SU-DHL-6 (cell line): Measurements from ENCODE around the gene GIPC1.

Experiments
- H2AFZ ChIP-seq: fragments of 200-600 bp; sonication (generic); 2 replicates; pipeline ENCODE4 v1.6.1; 2014; ENCODE audit warnings: low read depth, mild to moderate bottlenecking, moderate library complexity, mixed read lengths, antibody characterized with exemption, low read length; ENCODE audit not compliant: severe bottlenecking
- H3F3A ChIP-seq: fragments of 200-600 bp; shearing (Covaris generic); 2 replicates; pipeline ENCODE4 v1.6.0; 2016; ENCODE audit warnings: antibody characterized with exemption, mild to moderate bottlenecking; ENCODE audit not compliant: insufficient read depth
- H3K27ac ChIP-seq: fragments of 200-600 bp; sonication (generic); 2 replicates; pipeline ENCODE4 v1.5.1; 2016; ENCODE audit warnings: low read depth, mild to moderate bottlenecking, low read length, moderate library complexity, mixed read lengths
- H3K27me3 ChIP-seq: fragments of 200-600 bp; sonication (generic), shearing (Covaris generic); 2 replicates; pipeline ENCODE4 v1.6.0; 2014; ENCODE audit warnings: mild to moderate bottlenecking, low read length
- H3K36me3 ChIP-seq: fragments of 200-600 bp; sonication (generic); 2 replicates; pipeline ENCODE4 v1.6.1; 2014; ENCODE audit warnings: mild to moderate bottlenecking, low read length, mixed read lengths
- H3K4me2 ChIP-seq: fragments of 300-600, 200-600 bp; shearing (Covaris generic), sonication (generic); 2 replicates; pipeline ENCODE4 v1.6.0; 2014; ENCODE audit warnings: low read length, low read depth, mild to moderate bottlenecking; ENCODE audit not compliant: poor library complexity, severe bottlenecking
- H3K4me3 ChIP-seq: fragments of 200-600 bp; sonication (generic); 2 replicates; pipeline ENCODE4 v1.5.1; 2014; ENCODE audit warnings: antibody characterized with exemption, low read length, mild to moderate bottlenecking, mixed read lengths; ENCODE audit not compliant: insufficient read depth, poor library complexity, severe bottlenecking
- H3K79me2 ChIP-seq: fragments of 200-600 bp; sonication (generic); 2 replicates; pipeline ENCODE4 v1.6.1; 2014; ENCODE audit warnings: mild to moderate bottlenecking, low read length, moderate library complexity; ENCODE audit not compliant: insufficient read depth
- H3K9ac ChIP-seq: fragments of 200-600 bp; sonication (generic); 2 replicates; pipeline ENCODE4 v1.7.0; 2014; ENCODE audit warnings: mild to moderate bottlenecking, low read length
- H3K9me2 ChIP-seq: fragments of 200-600 bp; sonication (generic); replicated peaks from 2 replicates; pipeline ENCODE4 v1.6.1; 2014; ENCODE audit warnings: low read length; ENCODE audit not compliant: insufficient read depth
- H3K9me3 ChIP-seq: fragments of 200-600 bp; sonication (generic); 2 replicates; pipeline ENCODE4 v1.6.1; 2014; ENCODE audit warnings: low read length, mixed read lengths; ENCODE audit not compliant: insufficient read depth
- H4K20me1 ChIP-seq: fragments of 200-600 bp; sonication (generic); 2 replicates; pipeline ENCODE4 v1.6.1; 2014; ENCODE audit warnings: low read depth, mild to moderate bottlenecking, antibody characterized with exemption, low read length, moderate library complexity, mixed read lengths
- CTCF ChIP-seq: fragments of 200-600 bp; sonication (generic); IDR thresholded peaks from one replicate; pipeline ENCODE4 v1.5.1; 2017; ENCODE audit warnings: antibody characterized with exemption, mild to moderate bottlenecking, low read length, moderate library complexity; ENCODE audit not compliant: insufficient read depth, poor library complexity, severe bottlenecking
- EZH2phosphoT487 ChIP-seq: fragments of 200-600 bp; sonication (generic), shearing (Covaris generic); conservative IDR thresholded peaks from 2 replicates; pipeline ENCODE4 v1.6.1; 2018; ENCODE audit warnings: mild to moderate bottlenecking, antibody characterized with exemption, low read length, moderate library complexity, mixed read lengths

GIPC1 gene

GRCh38 chr19:14526423-14526822, 30.5 kb upstream of the GIPC1 start:
- Histone ChIP-seq H3K9me3 (no peaks in the 10 kb centered on the region), H3K27me3 (no peaks in the 10 kb centered on the region), H3K4me2 (no peak overlapping the region), H3K36me3 (no peaks in the 10 kb centered on the region), H3K9me2 (no peaks in the 10 kb centered on the region), H3K4me3 (no peak overlapping the region), H3F3A (peaks cover 5% of the 10 kb centered on the region; the same call in 1 of the 2 replicates), H3K27ac (no peak overlapping the region), H3K79me2 (peaks cover 18% of the 10 kb centered on the region), H4K20me1 (no peaks in the 10 kb centered on the region), H3K9ac (no peak overlapping the region), H2AFZ (no peak overlapping the region)
- TF ChIP-seq CTCF (no peak), EZH2phosphoT487 (no peak)

GRCh38 chr19:14525729-14526128, 29.8 kb upstream of the GIPC1 start:
- no peak overlapping the region for H2AFZ ChIP-seq
- H3K79me2 ChIP-seq: peaks cover 11% of the 10 kb centered on the region
- no peak for TF ChIP-seq EZH2phosphoT487
- no peak for TF ChIP-seq CTCF
- no peaks in the 10 kb centered on the region for H3K9me2 ChIP-seq
- H3F3A ChIP-seq: peaks cover 5% of the 10 kb centered on the region; the same call in 1 of the 2 replicates
- no peak overlapping the region for H3K9ac ChIP-seq
- H3K27ac ChIP-seq: no peak overlapping the region
- no peaks in the 10 kb centered on the region for H4K20me1 ChIP-seq
- no peaks in the 10 kb centered on the region for H3K36me3 ChIP-seq
- no peaks in the 10 kb centered on the region for H3K27me3 ChIP-seq
- H3K4me3 ChIP-seq: no peak overlapping the region
- no peaks in the 10 kb centered on the region for H3K9me3 ChIP-seq
- no peak overlapping the region for H3K4me2 ChIP-seq

DNA sequence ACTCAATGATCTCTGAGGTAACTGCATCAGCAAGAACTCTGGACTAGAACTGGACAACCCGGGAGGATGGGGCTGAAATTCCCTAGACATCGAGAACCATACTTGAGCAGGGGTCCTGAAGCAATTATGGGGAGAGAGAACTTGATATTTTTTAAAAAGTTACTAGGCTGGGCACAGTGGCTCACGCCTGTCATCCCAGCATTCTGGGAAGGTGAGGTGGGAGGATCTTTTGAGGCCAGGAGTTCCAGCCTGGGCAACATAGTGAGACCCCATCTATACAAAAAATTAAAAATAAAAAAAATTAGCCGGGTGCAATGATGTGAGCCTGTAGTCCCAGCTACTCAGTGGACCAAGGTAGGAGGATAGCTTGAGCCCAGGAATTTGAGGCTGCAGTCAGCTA, 24.6 kb upstream of the GIPC1 start:
- no peaks in the 10 kb centered on the region for H3K36me3 ChIP-seq
- H3K4me2 ChIP-seq: no peak overlapping the region
- H4K20me1 ChIP-seq: 0 out of 2 replicates have a peak, but pooled peaks cover 6% of the 10 kb centered on the region
- no peaks in the 10 kb centered on the region for H3K27me3 ChIP-seq
- H3K27ac ChIP-seq: no peak overlapping the region
- H3K9me3 ChIP-seq: no peaks in the 10 kb centered on the region
- peaks cover 13% of the 10 kb centered on the region; the same call in 1 of the 2 replicates for H3F3A ChIP-seq
- no peak overlapping the region for H2AFZ ChIP-seq
- H3K9ac ChIP-seq: no peak overlapping the region
- TF ChIP-seq CTCF: no peak
- TF ChIP-seq EZH2phosphoT487: no peak
- peaks cover 24% of the 10 kb centered on the region for H3K79me2 ChIP-seq
- H3K9me2 ChIP-seq: no peaks in the 10 kb centered on the region
- no peak overlapping the region for H3K4me3 ChIP-seq
